ENCODE results near the gene EFNA3. TPM values are rescaled to one million over a fixed set of nuclear protein-coding genes. Genes with fewer than 3 reads are reported as not detected.

The EFNA3 gene
- total and polyA plus RNA-seq, 2 of the 4 experiments (the other 2 are of a cell fraction), result 0.72 to 1.6 TPM

DNA sequence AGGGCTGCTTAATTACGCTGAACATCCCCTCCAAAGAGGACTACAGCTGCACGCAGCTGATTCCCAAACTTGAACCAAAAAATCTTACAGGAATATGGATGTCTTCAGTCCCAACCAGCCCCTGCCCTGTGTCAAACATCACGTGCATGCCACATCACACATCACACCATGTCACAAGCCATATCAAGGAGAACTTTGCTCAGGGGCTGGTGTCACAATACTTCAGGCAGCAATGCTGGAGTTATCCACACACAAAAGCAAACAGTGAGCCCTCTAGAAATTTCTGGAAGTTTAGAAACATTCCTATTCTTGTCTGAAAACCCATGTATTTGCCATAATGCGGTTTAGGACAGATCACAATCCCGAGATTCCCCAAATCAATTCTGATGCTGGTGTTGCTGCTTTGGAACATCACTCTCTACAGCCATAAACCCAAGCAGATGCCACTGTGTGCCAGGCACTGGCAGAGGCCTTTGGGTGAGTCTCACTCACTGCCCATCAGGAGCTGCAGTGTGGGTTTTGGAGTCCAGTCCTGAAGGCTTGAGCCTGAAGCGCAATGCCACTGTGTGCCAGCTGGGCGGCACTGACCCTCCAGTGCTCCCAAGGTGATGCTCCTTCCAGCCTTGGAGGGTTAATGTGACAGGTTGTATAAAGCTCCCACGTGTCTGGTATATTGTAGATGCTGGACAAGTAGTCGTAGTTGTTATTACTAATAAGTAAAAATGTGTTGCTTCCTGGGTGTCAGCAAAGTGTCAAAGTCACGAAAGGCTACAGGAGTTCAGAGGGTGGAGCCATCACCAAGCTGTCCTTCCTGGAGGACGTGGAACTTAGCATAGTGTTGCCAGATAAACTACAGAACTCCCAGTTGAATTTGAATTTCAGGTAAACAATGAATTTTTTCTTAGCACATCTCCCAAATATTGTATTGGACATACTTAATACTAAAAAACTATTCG is 28.9 kb downstream of the EFNA3 start:
- ChIA-PET POLR2A (ENCODE audit: unreplicated experiment) (no interaction called here), CTCF (no interaction called here)
- no peak for ATAC-seq (ENCODE audit: low read depth)
- intact Hi-C loops (cut with micrococcal nuclease), result no loop called here
- Histone ChIP-seq H3K9me3 (ENCODE audit: control insufficient read depth, insufficient read depth, low read length) (no peaks in the 10 kb centered on the region), H4K91ac (ENCODE audit: insufficient read depth, low read depth, low read length) (no peak overlapping the region), H2BK120ac (ENCODE audit: low read depth, low read length) (no peak overlapping the region), H4K5ac (ENCODE audit: low read depth, low read length) (no peak overlapping the region), H2AFZ (replicated peaks; ENCODE audit: low read length, poor library complexity) (no peak overlapping the region), H3K79me1 (ENCODE audit: low read depth in 1 of 2, low read length in 2 of 2) (no peaks in the 10 kb centered on the region), H3K56ac (ENCODE audit: extremely low read depth, insufficient read depth, low read length) (no peak overlapping the region), H2AK5ac (ENCODE audit: low read depth, low read length) (no peak overlapping the region), H2AK9ac (replicated peaks; ENCODE audit: low read depth, low read length, poor library complexity) (no peak overlapping the region), H3K18ac (ENCODE audit: low read depth, low read length) (no peak overlapping the region), H3K23ac (ENCODE audit: low read depth, low read length) (no peak overlapping the region), H3K36me3 (ENCODE audit: control insufficient read depth, insufficient read depth, low read length) (no peaks in the 10 kb centered on the region), H3K4me3 (ENCODE audit: insufficient read depth, low read depth, low read length) (no peak overlapping the region), H3K4ac (ENCODE audit: low read depth, low read length) (no peak overlapping the region), H3K27ac (ENCODE audit: insufficient read depth, low read length) (no peak overlapping the region), H2BK20ac (ENCODE audit: low read depth, low read length) (no peak overlapping the region), H2BK15ac (ENCODE audit: low read depth, low read length) (no peak overlapping the region), H3K9ac (ENCODE audit: low read depth, low read length) (no peak overlapping the region), H3K14ac (replicated peaks; ENCODE audit: low read depth, low read length) (no peak overlapping the region), H3K4me1 (ENCODE audit: control insufficient read depth, insufficient read depth, low read length) (no peaks in the 10 kb centered on the region), H4K8ac (ENCODE audit: low read depth in 2 of 2, low read length in 2 of 2) (no peak overlapping the region), H3K4me2 (ENCODE audit: low read depth, low read length) (no peak overlapping the region), H3K27me3 (ENCODE audit: control insufficient read depth, insufficient read depth, low read length) (peaks cover 57% of the 10 kb centered on the region), H2BK5ac (ENCODE audit: low read depth, low read length, poor library complexity, severe bottlenecking) (no peak overlapping the region), H4K20me1 (ENCODE audit: insufficient read depth, low read length) (no peaks in the 10 kb centered on the region), H3K9me1 (ENCODE audit: insufficient read depth, low read length) (no peaks in the 10 kb centered on the region)
- TF ChIP-seq MAZ (IDR thresholded peaks at IDR 0.05; ENCODE audit: borderline replicate concordance, low read depth, low read length), result no peak
- no TSS peak for BruUV-seq (replicated peaks)
- dilution Hi-C loops (cut with HindIII; ENCODE audit: low sequenced_read_pairs, unreplicated experiment), result no loop called here
- DNase-seq, result no peak
- WGBS, 2 experiments (ENCODE audit: extremely low coverage in 2 of 2, insufficient read length in 1 of 2), result 46% methylated on average over 6 of the region's 12 CpGs; no CpG with 5 or more reads in 1 of the 2 experiments
- in situ Hi-C loops (cut with MboI; ENCODE audit: low sequenced_read_pairs), result no loop called here
